Liver (tissue), 9 donors: Measurements from ENCODE around the gene TTLL4. TPM values are rescaled to one million over a fixed set of nuclear protein-coding genes. Genes with fewer than 3 reads are reported as not detected.

Experiments used
- DNase-seq: peaks from one replicate; pipeline ENCODE4 v3.0.0-alpha.2; 2017; ENCODE audit warnings: low spot score
- H3K27ac ChIP-seq, 2 donors: one replicate each; pipeline ENCODE4 v1.7.0; 2013; ENCODE audit warnings: inconsistent platforms in 2 of 2, low read length in 2 of 2, control low read depth in 1 of 2, low read depth in 1 of 2, mild to moderate bottlenecking in 1 of 2
- H3K27me3 ChIP-seq, 4 donors: one replicate each; pipeline versions ENCODE4 v1.6.1 to v1.7.0; 2013; ENCODE audit warnings: low read length in 3 of 4, inconsistent platforms in 1 of 4, mild to moderate bottlenecking in 1 of 4, moderate library complexity in 1 of 4; ENCODE audit not compliant: control insufficient read depth in 4 of 4, insufficient read depth in 4 of 4
- H3K36me3 ChIP-seq, 4 donors: one replicate each; pipeline versions ENCODE4 v1.6.1 to v1.7.0; 2013; ENCODE audit warnings: low read length in 3 of 4, mild to moderate bottlenecking in 3 of 4, low read depth in 1 of 4, moderate library complexity in 1 of 4; ENCODE audit not compliant: control insufficient read depth in 4 of 4, insufficient read depth in 3 of 4
- H3K4me1 ChIP-seq, 4 donors: one replicate each; pipeline versions ENCODE4 v1.6.1 to v1.7.0; 2013; ENCODE audit warnings: low read length in 3 of 4, mild to moderate bottlenecking in 3 of 4, moderate library complexity in 1 of 4; ENCODE audit not compliant: control insufficient read depth in 4 of 4, insufficient read depth in 4 of 4
- H3K4me3 ChIP-seq, 3 donors: one replicate each; pipeline versions ENCODE4 v1.6.1 to v1.7.0; 2013; ENCODE audit warnings: low read length in 3 of 3, control low read depth in 1 of 3, low read depth in 1 of 3, mild to moderate bottlenecking in 1 of 3
- H3K9ac ChIP-seq, 2 donors: one replicate each; pipeline ENCODE4 v1.7.0; 2013; ENCODE audit warnings: low read length in 2 of 2, mild to moderate bottlenecking in 2 of 2, moderate library complexity in 2 of 2, control low read depth in 1 of 2, low read depth in 1 of 2
- H3K9me3 ChIP-seq, 4 donors: one replicate each; pipeline versions ENCODE4 v1.6.1 to v1.7.0; 2013; ENCODE audit warnings: low read length in 3 of 4; ENCODE audit not compliant: control insufficient read depth in 4 of 4
- EGR1 ChIP-seq, 2 donors: IDR thresholded peaks; 2 replicates each; pipeline ENCODE4 v1.6.1; 2016 to 2018; ENCODE audit warnings: antibody characterized with exemption in 2 of 2, low read depth in 2 of 2
- FOXA1 ChIP-seq: IDR thresholded peaks from 2 replicates; pipeline ENCODE4 v1.6.1; 2016; ENCODE audit warnings: antibody characterized with exemption
- FOXA2 ChIP-seq: IDR thresholded peaks from 2 replicates; pipeline ENCODE4 v1.6.1; 2016; ENCODE audit warnings: antibody characterized with exemption
- GABPA ChIP-seq, 2 donors: IDR thresholded peaks in 1 of 2; conservative IDR thresholded peaks in 1 of 2; 2 replicates each; pipeline ENCODE4 v1.6.1; 2016; ENCODE audit warnings: antibody characterized with exemption in 2 of 2, mild to moderate bottlenecking in 1 of 2, moderate library complexity in 1 of 2
- HNF4A ChIP-seq, 2 donors: conservative IDR thresholded peaks; 2 replicates each; pipeline ENCODE4 v1.6.1; 2016; ENCODE audit warnings: antibody characterized with exemption in 2 of 2, mild to moderate bottlenecking in 2 of 2
- HNF4G ChIP-seq: IDR thresholded peaks from 2 replicates; pipeline ENCODE4 v1.6.1; 2016; ENCODE audit warnings: antibody characterized with exemption
- JUND ChIP-seq, 2 donors: IDR thresholded peaks; 2 replicates each; pipeline ENCODE4 v1.6.1; 2016; ENCODE audit warnings: antibody characterized with exemption in 2 of 2
- NR2F2 ChIP-seq: IDR thresholded peaks from 2 replicates; pipeline ENCODE4 v1.6.1; 2016; ENCODE audit warnings: antibody characterized with exemption
- RAD21 ChIP-seq, 2 donors: IDR thresholded peaks; 2 replicates each; pipeline ENCODE4 v1.6.1; 2016; ENCODE audit warnings: antibody characterized with exemption in 2 of 2, mild to moderate bottlenecking in 2 of 2
- RXRA ChIP-seq, 2 donors: IDR thresholded peaks; 2 replicates each; pipeline ENCODE4 v1.6.1; 2017 to 2018; ENCODE audit warnings: antibody characterized with exemption in 2 of 2, mild to moderate bottlenecking in 1 of 2
- SP1 ChIP-seq: IDR thresholded peaks from 2 replicates; pipeline ENCODE4 v1.6.1; 2018; ENCODE audit warnings: antibody characterized with exemption, mild to moderate bottlenecking
- TAF1 ChIP-seq: conservative IDR thresholded peaks from 2 replicates; pipeline ENCODE4 v1.6.1; 2016; ENCODE audit warnings: antibody characterized with exemption, mild to moderate bottlenecking
- YY1 ChIP-seq: IDR thresholded peaks from 2 replicates; pipeline ENCODE4 v1.6.1; 2016; ENCODE audit warnings: antibody characterized with exemption, mild to moderate bottlenecking
- WGBS: extraction: QIAGEN DNeasy Blood & Tissue Kit; methylation state at CpG from one replicate; pipeline ENCODE4 v1.1.7; 2013; 5-methylcytosine and 5-hydroxymethylcytosine counted together
- polyA plus RNA-seq, 2 donors: library from polyadenylated mRNA; stranded (reverse) in 1 of 2; unstranded in 1 of 2; fragments of 200-250 nt in 1 of 2; fragments of >200 nt in 1 of 2; fragmentation: Nextera tagmentation in 1 of 2; extraction: Ambion mirVana in 1 of 2; gene quantifications; one replicate each; pipeline versions ENCODE4 v1.2.1 to v1.2.3, GENCODE V29; 2013 to 2015
- total RNA-seq, 2 donors: library from RNA; depleted of rRNA; stranded (reverse); fragments of >200 nt; gene quantifications; one replicate each; pipeline ENCODE4 v1.2.3, GENCODE V29; 2014
- TF ChIP-seq, protein P1 (sequence below): IDR thresholded peaks from 2 replicates; pipeline ENCODE4 v1.6.1; 2016; ENCODE audit warnings: antibody characterized with exemption
- TF ChIP-seq, protein P2 (sequence below): IDR thresholded peaks from 2 replicates; pipeline ENCODE4 v1.6.1; 2016; ENCODE audit warnings: antibody characterized with exemption
- TF ChIP-seq, protein P3 (sequence below): IDR thresholded peaks from 2 replicates; pipeline ENCODE4 v1.6.1; 2016; ENCODE audit warnings: antibody characterized with exemption
- TF ChIP-seq, protein P4 (sequence below): IDR thresholded peaks from 2 replicates; pipeline ENCODE4 v1.6.1; 2016; ENCODE audit warnings: antibody characterized with exemption, mild to moderate bottlenecking
- TF ChIP-seq, protein P5 (sequence below): fragments of 150-350 bp; IDR thresholded peaks from 2 replicates; pipeline ENCODE4 v1.5.1; 2017; ENCODE audit warnings: improper control_type of control experiment, low read depth, low read length; ENCODE audit not compliant: missing input control
- donor health status: healthy.
- donor health status: healthy.
- donor health status: healthy.
- donor health status: healthy.
- donor health status: healthy.

The TTLL4 gene
- total and polyA plus RNA-seq, 4 donors: 5.7 to 14.0 (median 6.6) TPM

DNA sequence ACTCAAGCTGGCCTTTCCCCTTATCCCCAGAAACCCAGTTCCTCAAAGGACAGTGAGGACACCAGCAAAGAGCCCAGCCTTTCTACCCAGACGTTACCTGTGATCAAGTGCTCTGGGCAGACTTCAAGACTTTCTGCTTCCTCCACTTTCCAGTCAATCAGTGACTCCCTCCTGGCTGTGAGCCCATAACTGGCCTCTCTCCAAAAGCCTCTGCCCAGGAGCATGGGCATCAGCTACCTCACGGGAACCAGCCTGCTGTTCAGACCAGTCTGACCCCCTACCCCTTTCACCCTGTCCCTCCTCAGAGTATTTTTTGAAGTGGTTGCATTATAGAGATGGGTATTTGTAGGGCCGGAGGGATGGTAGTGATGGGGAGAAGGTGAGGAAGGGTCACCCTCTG lies 43.6 kb downstream of the TTLL4 start (continued):
- TF ChIP-seq, protein P1, sequence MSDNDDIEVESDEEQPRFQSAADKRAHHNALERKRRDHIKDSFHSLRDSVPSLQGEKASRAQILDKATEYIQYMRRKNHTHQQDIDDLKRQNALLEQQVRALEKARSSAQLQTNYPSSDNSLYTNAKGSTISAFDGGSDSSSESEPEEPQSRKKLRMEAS: no peak
- TF ChIP-seq, protein P2, sequence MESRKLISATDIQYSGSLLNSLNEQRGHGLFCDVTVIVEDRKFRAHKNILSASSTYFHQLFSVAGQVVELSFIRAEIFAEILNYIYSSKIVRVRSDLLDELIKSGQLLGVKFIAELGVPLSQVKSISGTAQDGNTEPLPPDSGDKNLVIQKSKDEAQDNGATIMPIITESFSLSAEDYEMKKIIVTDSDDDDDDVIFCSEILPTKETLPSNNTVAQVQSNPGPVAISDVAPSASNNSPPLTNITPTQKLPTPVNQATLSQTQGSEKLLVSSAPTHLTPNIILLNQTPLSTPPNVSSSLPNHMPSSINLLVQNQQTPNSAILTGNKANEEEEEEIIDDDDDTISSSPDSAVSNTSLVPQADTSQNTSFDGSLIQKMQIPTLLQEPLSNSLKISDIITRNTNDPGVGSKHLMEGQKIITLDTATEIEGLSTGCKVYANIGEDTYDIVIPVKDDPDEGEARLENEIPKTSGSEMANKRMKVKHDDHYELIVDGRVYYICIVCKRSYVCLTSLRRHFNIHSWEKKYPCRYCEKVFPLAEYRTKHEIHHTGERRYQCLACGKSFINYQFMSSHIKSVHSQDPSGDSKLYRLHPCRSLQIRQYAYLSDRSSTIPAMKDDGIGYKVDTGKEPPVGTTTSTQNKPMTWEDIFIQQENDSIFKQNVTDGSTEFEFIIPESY: no peak
- TF ChIP-seq FOXA2 (no peak), TAF1 (no peak), RAD21 (IDR thresholded peaks at IDR 0.05) (peak; percentile 9 to 26)

DNA sequence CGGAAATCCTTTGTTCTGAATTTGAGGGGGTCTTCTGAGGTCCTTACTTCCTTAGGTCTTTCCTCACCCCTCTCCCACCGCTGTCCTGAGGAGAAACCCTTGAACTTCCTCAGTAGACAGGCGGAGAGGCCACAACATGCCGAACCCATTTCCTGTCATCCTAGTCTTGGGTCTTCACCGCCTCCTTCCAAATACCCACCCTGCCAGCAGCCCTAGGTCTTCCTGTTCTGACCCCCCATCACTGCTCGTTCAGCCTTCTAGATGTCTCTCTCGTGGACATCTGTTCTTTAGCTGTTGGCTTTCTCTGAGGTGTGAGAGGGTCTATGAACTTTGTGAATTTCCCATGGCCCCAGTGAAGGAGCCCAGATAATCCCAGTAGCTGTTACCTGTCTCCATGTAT lies 44.1 kb downstream of the TTLL4 start:
- DNase-seq: no peak
- no peaks in the 10 kb centered on the region for H3K27me3 ChIP-seq
- peaks cover 10 to 48% (median 38%) of the 10 kb centered on the region in 4 donors for H3K4me1 ChIP-seq
- 80% methylated on average over 7 of the region's 7 CpGs for WGBS
- no peaks in the 10 kb centered on the region for H3K9me3 ChIP-seq
- TF ChIP-seq RXRA (IDR thresholded peaks at IDR 0.05): no peak
- TF ChIP-seq, protein P3, sequence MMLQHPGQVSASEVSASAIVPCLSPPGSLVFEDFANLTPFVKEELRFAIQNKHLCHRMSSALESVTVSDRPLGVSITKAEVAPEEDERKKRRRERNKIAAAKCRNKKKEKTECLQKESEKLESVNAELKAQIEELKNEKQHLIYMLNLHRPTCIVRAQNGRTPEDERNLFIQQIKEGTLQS: no peak
- TF ChIP-seq NR2F2: no peak
- no peak for TF ChIP-seq YY1
- TF ChIP-seq, protein P1: no peak
- TF ChIP-seq FOXA1: no peak
- no peak for TF ChIP-seq TAF1
- TF ChIP-seq SP1: no peak
- TF ChIP-seq, protein P4, sequence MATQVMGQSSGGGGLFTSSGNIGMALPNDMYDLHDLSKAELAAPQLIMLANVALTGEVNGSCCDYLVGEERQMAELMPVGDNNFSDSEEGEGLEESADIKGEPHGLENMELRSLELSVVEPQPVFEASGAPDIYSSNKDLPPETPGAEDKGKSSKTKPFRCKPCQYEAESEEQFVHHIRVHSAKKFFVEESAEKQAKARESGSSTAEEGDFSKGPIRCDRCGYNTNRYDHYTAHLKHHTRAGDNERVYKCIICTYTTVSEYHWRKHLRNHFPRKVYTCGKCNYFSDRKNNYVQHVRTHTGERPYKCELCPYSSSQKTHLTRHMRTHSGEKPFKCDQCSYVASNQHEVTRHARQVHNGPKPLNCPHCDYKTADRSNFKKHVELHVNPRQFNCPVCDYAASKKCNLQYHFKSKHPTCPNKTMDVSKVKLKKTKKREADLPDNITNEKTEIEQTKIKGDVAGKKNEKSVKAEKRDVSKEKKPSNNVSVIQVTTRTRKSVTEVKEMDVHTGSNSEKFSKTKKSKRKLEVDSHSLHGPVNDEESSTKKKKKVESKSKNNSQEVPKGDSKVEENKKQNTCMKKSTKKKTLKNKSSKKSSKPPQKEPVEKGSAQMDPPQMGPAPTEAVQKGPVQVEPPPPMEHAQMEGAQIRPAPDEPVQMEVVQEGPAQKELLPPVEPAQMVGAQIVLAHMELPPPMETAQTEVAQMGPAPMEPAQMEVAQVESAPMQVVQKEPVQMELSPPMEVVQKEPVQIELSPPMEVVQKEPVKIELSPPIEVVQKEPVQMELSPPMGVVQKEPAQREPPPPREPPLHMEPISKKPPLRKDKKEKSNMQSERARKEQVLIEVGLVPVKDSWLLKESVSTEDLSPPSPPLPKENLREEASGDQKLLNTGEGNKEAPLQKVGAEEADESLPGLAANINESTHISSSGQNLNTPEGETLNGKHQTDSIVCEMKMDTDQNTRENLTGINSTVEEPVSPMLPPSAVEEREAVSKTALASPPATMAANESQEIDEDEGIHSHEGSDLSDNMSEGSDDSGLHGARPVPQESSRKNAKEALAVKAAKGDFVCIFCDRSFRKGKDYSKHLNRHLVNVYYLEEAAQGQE: no peak
- TF ChIP-seq GABPA (IDR thresholded peaks at IDR 0.05 in 1 of 2, conservative IDR thresholded peaks at IDR 0.05 in 1 of 2): no peak
- TF ChIP-seq EGR1 (IDR thresholded peaks at IDR 0.05; ENCODE audit: low read depth in 2 of 2): no peak
- no peak for TF ChIP-seq HNF4G
- TF ChIP-seq FOXA2: no peak
- TF ChIP-seq, protein P2: no peak
- no peak for TF ChIP-seq HNF4A (conservative IDR thresholded peaks at IDR 0.05)
- TF ChIP-seq, protein P5, sequence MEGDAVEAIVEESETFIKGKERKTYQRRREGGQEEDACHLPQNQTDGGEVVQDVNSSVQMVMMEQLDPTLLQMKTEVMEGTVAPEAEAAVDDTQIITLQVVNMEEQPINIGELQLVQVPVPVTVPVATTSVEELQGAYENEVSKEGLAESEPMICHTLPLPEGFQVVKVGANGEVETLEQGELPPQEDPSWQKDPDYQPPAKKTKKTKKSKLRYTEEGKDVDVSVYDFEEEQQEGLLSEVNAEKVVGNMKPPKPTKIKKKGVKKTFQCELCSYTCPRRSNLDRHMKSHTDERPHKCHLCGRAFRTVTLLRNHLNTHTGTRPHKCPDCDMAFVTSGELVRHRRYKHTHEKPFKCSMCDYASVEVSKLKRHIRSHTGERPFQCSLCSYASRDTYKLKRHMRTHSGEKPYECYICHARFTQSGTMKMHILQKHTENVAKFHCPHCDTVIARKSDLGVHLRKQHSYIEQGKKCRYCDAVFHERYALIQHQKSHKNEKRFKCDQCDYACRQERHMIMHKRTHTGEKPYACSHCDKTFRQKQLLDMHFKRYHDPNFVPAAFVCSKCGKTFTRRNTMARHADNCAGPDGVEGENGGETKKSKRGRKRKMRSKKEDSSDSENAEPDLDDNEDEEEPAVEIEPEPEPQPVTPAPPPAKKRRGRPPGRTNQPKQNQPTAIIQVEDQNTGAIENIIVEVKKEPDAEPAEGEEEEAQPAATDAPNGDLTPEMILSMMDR: no peak
- TF ChIP-seq RAD21 (IDR thresholded peaks at IDR 0.05): no peak
- no peak for TF ChIP-seq JUND (IDR thresholded peaks at IDR 0.05)
- H3K4me3 ChIP-seq: no peak overlapping the region
- H3K27ac ChIP-seq: peak overlapping the region; percentile 84 to 91
- peaks cover 0 to 18% (median 3%) of the 10 kb centered on the region in 4 donors for H3K36me3 ChIP-seq
- peak overlapping the region in 1 of 2 donors; percentile 65 for H3K9ac ChIP-seq
